GM12875 (cell line): ENCODE data around the gene NFIA.

ENCODE experiments used
- H3K4me3 ChIP-seq: one replicate; pipeline ENCODE4 v1.5.1; 2011; ENCODE audit warnings: low read depth, low read length, control low read depth
- TF ChIP-seq, protein P1 (sequence below): IDR thresholded peaks from 2 replicates; pipeline ENCODE4 v1.5.1; 2011; ENCODE audit warnings: low read depth, mild to moderate bottlenecking, control low read depth, inconsistent platforms, low read length, moderate library complexity, borderline replicate concordance; ENCODE audit not compliant: insufficient read depth

Gene NFIA

DNA sequence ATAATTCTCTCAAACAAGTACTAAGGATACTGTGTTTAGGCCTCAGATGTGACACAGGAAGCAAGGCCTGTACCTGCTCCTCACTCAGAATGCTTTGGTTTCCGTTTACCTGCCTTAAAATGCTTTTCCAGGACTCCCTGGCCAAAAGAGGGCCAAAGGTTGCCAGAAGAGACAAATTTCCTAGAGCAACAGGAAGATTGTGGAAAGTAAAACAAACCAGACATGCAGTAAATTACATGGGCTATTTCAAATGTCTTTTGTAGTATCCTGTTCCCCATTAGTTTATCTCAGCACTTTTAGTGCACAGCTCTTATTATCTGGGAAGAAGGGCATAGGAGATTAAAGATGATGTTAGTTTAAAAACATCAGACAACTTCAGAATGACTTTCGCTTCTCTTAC lies 280.0 kb downstream of the NFIA start:
- H3K4me3 ChIP-seq = no peak overlapping the region
- TF ChIP-seq, protein P1, sequence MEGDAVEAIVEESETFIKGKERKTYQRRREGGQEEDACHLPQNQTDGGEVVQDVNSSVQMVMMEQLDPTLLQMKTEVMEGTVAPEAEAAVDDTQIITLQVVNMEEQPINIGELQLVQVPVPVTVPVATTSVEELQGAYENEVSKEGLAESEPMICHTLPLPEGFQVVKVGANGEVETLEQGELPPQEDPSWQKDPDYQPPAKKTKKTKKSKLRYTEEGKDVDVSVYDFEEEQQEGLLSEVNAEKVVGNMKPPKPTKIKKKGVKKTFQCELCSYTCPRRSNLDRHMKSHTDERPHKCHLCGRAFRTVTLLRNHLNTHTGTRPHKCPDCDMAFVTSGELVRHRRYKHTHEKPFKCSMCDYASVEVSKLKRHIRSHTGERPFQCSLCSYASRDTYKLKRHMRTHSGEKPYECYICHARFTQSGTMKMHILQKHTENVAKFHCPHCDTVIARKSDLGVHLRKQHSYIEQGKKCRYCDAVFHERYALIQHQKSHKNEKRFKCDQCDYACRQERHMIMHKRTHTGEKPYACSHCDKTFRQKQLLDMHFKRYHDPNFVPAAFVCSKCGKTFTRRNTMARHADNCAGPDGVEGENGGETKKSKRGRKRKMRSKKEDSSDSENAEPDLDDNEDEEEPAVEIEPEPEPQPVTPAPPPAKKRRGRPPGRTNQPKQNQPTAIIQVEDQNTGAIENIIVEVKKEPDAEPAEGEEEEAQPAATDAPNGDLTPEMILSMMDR = no peak

DNA sequence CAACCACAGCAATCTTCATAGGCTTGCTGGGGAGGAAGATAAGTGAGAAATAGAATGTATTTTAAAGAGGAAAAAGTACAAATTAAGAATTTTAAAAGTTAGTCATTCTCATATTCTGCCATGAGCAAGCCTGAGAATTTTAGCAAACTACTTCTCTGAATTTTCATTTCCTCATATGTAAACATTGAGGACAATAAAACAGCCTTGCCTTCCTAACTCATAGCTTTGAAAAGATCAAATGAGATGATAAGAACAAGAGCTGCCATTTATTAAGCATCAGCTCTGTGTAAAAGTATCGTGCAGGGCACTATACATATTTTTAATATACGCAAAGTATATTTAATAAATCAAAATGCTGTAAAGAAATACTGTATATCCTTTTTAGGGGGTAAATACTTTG lies 286.0 kb downstream of the NFIA start:
- no peak overlapping the region for H3K4me3 ChIP-seq
- TF ChIP-seq, protein P1 = no peak

DNA sequence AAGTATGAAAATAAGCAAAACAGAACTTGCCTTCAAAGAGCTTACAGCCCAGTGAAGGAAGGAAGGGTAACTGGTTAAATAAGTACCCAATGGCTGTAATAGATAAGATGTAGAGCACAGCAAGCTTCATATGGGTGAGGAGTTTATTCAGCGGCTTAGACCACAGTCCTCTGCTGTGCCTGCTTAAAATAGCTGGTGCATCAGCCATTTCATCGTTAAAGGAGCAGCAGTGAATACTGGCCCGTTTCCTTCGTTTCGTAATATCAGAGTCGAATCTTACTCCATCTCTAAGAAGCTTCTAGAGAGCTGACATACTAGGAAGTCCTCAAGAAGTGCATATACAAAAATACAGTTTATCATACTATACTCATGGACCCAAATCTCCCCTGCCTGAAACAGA lies 286.5 kb downstream of the NFIA start:
- TF ChIP-seq, protein P1 = no peak
- H3K4me3 ChIP-seq = no peak overlapping the region

DNA sequence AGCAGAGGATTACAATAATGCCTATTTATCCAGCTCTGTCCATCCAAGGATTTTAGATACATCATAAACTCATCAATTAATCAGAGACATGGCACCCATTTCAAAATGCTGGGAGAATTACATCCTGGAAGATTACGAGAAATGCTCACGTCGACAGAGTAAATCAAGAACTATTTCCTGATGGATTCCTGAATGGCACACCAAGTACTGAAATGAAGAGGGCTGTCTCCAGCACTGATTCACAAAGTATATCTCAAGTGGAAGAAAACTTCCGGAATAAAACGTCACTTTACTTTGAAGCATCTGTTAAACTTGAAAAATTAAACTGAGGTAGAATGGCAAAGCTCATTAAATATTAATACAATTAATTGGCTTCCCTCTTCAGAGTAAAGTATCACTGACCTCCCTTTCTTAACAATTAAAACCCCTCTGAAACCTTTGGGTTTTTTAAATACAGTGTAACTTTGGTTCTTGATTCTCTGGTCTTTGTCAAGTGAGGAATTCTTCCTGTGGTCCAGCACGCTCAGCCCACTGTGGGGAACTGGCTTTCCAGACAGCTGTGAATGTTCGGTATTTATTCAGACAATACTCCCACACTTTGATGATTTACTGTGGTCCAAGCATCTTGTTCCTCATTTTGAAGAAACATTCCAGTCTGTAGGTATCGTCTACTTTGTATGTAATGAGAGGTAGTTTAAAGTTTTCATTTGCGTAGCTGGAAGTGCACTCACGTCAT lies 288.0 kb downstream of the NFIA start:
- H3K4me3 ChIP-seq = no peak overlapping the region
- TF ChIP-seq, protein P1 = no peak

DNA sequence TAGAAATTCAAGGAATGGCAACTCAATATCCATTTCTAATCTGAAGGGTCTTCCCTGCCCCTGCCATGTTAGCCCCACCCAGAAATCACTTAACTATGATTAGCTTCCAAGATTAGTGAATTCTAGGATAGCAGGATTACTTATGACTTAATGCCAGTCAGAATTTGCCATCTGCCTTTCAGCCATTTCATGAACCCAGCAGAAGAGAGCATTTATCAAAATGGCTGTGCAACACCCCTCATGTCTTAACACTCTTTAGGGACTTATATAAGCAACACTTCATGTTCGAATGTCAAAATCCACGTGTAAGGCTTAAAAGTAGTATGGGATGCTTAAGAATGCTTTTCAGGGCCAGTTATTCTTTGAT lies 288.5 kb downstream of the NFIA start:
- no peak overlapping the region for H3K4me3 ChIP-seq
- TF ChIP-seq, protein P1 = no peak

DNA sequence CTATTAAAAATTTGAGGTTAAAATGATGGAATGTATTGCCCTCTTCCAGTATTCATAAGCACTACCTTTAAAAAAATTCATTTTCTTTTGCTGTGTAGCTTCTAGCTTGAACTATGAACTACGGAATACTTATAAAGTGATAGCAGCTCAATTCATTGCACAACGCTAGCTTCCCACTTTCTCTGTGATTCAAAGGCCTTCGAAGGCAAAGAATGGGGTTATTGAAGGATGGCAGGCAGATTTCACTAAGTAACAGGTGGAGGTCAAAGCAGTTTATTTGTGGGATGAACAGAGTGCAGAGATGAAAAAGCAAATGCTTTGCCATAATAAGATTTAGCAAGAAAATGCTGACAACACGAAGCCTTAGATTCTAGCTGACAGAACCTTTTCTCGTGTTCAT lies 290.6 kb downstream of the NFIA start:
- H3K4me3 ChIP-seq = no peak overlapping the region
- TF ChIP-seq, protein P1 = no peak

DNA sequence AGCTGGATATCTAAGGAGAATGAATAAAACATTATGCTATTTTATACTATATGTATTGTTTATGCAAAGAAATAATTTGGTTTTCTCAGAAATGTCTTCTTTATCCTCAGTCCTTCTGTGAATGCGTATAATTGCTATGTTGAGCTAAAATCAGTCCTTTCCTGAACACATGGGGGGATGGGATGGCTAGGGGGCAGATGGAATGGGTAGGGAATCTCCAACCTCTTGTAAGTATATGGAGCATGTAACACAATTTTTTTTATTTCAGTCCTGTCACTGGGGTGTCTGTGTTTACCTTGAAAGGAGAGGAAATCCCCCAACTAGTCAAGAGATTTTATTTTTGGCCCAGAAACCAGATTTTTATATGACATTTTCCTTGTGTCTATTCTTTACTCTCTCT lies 291.8 kb downstream of the NFIA start:
- TF ChIP-seq, protein P1 = no peak
- no peak overlapping the region for H3K4me3 ChIP-seq
